ENCODE data around the gene ATP23.
A peak's percentile ranks its signal among the peaks of the same experiment; 100 is the strongest.

Gene ATP23

GRCh38 chr12:57908511-57908910 lies 32.9 kb upstream of the ATP23 start:
- DNase-seq (ENCODE audit: low read depth in 2 of 2) = no peak

- no peak for DNase-seq (ENCODE audit: low read depth in 2 of 2)
These were observed 32.3 kb upstream of the ATP23 start for GRCh38 chr12:57909056-57909455.

GRCh38 chr12:57909611-57910010 lies 31.8 kb upstream of the ATP23 start:
- DNase-seq (ENCODE audit: low read depth in 2 of 2) = no peak

- no peak for DNase-seq (ENCODE audit: low read depth in 2 of 2)
These were observed 23.2 kb upstream of the ATP23 start for GRCh38 chr12:57918147-57918546.

GRCh38 chr12:57927086-57927485 lies 14.3 kb upstream of the ATP23 start:
- no peak for DNase-seq (ENCODE audit: low read depth in 2 of 2)

GRCh38 chr12:57929092-57929830 lies 12.1 kb upstream of the ATP23 start:
- no peak for DNase-seq (ENCODE audit: low read depth in 2 of 2)

DNA sequence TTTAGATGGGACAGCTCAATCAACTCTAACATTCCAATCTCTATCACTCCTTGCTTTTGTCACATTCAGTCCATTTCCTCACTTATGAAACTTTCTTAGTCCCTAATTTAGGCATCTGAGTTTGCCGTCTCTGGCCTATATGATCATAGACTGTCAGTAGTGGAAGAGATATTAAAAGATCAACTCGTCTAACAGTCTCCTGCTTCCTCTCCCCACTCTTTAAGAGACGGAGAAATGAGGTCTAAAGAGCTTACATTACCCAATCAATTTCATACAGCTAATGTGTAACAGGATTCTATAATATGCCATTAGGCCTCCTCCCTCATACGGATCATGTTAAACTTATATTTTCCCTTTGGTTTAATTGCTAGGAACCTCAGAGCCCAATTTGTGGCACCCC lies 6.5 kb upstream of the ATP23 start:
- DNase-seq (ENCODE audit: low read depth in 2 of 2) = no peak

DNA sequence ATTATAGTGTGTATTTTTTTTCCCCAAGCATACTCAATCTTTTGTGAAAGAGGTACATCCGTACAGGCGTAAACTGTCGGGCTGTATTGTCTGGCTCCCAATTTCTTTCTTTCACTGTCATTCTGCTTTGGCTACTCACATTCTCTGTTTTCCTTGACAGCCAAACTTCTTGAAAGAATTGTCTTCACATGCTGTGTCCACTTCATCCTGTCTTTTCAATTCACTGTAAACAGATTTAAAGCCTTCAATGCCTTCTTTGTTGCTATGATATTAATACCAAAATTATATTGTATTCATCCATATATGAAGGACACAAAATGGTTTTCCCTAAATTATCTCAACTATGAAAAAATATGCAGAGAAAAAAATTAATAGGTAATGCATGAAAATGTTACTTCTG lies 6.0 kb upstream of the ATP23 start:
- no peak for DNase-seq (ENCODE audit: low read depth in 2 of 2)

DNA sequence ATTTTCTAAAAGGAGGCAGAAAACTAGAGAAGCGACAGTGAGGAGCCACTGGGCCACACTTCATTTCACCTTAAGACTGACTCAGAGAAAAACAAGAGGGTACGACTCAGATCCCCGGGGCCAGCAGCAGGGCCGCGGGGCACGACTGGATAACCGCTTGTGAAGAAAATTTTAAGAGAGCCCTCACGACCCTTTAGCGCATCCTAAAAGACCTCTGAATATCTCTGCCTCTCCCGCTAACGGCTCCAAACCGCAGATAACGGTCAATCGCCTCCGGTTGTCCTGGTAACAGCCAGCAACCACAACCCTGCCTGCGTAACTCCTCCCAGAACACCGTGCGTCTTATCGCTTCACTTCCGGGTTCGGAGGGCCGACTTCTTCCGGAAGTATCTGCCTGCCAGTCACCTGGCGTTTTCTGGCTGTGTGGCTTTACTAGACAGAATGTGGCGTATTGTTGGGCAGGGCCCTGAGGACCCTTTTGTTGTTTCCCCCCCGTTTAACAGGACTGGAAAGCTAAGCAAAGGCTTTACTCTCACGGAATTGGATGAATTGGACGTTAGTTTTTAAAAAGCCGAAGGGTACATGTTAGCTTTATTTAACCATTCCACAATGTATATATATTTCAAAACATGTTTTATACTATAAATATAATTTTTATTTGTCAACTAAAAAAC lies 5.4 kb upstream of the ATP23 start:
- peak; percentile 77 to 87 for DNase-seq (ENCODE audit: low read depth in 2 of 2)

DNA sequence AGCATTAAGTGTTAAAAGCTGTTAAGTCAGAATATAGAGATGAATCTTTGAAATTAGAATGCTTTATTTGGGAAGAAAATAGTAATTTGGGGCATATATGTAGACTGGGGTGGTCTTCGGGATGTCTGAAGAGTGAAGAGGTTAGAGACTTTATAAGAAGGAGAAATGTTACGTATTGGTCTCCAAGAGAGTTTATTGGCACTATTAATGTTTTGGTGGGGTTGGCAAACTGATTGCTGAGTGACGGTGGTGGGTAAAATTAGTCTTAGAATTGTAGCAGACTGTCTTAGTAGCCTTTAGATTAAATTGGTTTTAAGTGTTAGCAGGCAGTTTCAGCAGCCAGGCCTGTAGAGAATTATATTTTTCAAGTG lies 4.9 kb upstream of the ATP23 start:
- no peak for DNase-seq (ENCODE audit: low read depth in 2 of 2)

DNA sequence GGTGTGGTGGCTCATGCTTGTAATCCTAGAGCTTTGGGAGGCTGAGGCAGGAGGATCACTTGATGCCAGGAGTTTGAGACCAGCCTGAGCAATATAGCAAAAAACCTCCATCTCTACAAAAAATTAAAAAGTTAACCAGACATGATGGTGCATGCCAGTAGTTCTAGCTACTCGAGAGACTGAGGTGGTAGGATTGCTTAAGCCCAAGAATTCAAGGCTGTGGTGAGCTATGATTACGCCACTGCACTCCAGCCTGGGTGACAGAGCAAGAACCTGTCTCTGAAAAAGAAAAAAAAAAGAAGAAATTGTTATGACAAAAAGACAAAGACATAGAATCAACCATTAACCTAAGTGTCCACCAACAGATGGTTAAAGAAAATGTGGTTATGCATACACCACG lies 2.1 kb upstream of the ATP23 start:
- no peak for DNase-seq (ENCODE audit: low read depth in 2 of 2)

DNA sequence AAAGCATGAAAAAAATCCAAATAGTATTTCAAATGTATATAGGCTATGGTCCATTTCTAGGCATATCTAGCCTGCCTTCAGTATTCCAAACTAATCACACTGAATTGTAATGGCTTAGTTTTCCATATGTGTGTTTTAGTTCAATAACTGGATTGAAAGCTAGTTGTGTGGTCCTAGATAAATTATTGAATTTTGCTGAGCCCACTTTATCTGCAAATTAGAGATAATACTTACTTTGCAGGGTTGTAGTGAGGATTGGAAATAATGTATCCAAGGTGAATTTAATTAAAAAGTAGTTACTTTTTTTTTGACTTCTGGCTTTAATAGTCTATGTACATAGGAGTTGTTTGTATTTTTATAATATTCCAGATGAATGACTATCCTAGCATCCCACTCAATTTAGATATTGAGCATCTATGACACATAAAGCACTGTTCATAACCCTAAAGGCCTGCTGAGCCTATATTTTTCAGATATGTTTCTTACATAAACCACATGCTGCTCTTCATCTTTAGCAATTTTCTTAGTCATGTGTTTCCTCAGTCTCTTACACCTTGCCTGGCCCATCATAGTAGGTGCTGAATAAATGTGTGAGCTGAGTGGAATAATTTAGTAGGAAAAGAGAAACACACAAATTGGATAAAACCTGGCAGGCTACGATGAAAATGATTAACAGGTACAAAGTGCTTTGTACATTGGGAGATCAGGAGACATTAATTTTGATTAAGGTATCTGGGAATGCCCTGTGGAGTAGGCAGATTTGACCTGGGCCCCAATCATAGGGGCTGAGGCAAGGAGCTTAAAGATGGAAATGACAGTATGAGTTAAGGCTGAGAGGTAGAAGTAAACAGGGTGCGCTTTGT lies 1.1 kb upstream of the ATP23 start:
- DNase-seq (ENCODE audit: low read depth in 2 of 2) = no peak

- DNase-seq (ENCODE audit: low read depth in 2 of 2) = no peak
These were observed 527 bp upstream of the ATP23 start for GRCh38 chr12:57940915-57941164.

DNA sequence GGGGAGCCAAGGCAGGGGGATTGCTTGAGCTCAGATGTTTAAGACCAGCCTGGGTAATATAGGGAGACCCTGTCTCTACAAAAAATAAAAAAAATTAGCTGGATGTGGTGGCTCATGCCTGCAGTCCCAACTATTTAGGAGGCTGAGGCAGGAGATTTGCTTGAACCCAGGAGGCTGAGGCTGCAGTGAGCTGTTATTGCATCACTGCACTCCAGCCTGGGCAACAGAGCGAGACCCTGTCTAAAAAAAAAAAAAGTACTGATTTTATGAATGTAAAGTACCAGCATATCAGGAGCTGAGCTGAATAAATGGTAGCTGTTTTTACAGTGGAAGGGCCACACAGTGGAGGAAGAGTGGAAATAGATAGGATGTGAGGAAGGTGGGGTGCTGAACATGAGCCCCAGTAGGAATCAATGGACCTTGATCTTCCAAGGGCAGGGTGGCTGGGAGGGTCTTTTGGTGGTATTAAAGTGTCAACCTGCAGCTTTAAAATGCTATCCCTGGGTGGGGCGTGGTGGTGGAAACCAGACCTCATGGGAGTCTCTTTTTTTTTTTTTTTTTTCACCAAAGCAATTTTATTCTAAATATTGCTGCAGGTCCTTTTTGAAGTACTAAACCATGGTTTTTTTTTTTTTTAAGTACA lies 2.2 kb downstream of the ATP23 start:
- DNase-seq (ENCODE audit: low read depth in 2 of 2) = no peak

GRCh38 chr12:57944313-57945023 lies 3.1 kb downstream of the ATP23 start:
- no peak for DNase-seq (ENCODE audit: low read depth in 2 of 2)

DNA sequence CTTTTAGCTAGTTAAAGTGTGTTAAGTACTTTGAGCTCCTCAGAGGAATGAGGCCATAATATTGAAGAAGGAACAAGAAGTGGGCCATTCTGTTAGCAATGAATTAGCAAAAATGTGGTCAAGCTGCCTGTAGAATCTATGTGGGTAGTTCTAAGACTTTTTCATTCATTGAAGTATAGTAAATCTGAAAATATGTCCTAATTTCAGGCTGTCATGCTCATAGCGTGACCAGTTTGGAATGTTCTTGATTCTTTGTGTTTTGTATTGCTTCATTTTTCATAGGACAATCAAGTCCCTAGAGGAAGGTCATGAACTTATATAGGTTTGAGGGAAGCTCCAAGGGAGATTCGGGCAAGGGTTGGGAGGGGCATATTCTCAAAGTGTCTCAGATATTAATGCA lies 11.4 kb downstream of the ATP23 start:
- DNase-seq (ENCODE audit: low read depth in 2 of 2) = no peak

DNA sequence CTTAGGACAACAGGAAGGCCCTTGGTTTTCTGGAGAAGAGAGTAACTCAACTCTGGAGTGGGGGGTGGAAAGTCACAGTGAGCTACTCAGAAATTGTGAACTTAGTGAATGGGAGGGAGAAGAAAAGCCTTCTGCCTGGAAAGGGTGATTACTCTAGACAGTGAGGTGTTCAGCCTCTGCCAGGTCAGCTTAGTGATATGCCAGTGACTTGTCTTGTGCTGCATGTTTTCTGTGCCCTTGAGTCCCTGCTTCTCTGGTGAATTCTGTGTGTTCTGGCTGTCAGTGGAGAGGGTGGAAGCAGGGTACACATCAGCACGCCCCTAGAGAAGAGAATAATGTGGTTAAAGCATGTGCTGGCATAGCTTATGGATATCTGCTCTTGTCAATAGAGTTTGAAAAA lies 13.4 kb downstream of the ATP23 start:
- no peak for DNase-seq (ENCODE audit: low read depth in 2 of 2)

DNA sequence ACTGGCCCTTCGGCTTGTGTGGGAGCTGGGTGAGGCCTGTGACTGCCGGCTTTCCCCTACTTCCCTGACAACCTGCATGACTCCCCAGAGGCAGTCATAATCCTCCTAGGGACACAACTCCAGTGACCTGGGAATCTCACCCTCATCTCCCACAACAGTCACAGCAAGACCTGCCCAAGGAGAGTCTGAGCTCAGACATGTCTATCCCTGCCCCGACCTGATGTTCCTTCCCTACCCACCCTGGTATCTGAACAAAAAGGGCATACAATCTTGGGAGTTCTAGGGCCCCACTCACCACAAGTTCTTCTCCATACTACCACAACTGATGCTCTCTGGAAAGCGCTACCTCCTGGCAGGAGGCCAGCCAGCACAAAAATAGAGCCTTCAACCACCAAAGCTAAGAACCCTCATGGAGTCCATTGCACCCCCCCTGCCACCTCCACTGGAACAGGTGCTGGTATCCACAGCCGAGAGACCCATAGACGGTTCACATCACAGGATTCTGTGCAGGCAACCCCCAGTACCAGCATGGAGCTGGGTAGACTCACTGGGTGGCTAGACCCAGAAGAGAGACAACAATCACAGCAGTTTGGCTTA lies 16.8 kb downstream of the ATP23 start:
- no peak for DNase-seq (ENCODE audit: low read depth in 2 of 2)

- DNase-seq (ENCODE audit: low read depth in 2 of 2) = no peak
These were observed 23.1 kb downstream of the ATP23 start for GRCh38 chr12:57964421-57964820.

DNA sequence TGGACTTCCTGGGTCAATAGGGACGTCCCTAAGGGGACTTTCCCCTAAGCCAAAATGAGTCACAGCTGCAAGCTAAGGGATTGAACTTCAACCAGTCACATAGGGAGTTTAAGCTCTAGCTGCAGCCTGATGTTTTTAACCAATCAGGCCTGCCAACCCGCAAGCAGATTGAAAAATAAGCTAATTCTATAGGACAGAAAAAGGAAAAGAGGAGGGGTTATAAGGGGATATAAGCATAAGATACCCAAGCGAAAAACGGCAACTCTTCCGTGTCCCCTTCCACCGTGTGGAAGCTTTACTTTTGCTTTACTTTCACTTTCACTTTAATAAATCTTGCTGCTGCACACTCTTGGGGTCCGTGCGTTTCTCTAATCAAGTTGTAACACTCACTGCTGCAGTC lies 24.4 kb downstream of the ATP23 start:
- DNase-seq (ENCODE audit: low read depth in 2 of 2) = no peak

DNA sequence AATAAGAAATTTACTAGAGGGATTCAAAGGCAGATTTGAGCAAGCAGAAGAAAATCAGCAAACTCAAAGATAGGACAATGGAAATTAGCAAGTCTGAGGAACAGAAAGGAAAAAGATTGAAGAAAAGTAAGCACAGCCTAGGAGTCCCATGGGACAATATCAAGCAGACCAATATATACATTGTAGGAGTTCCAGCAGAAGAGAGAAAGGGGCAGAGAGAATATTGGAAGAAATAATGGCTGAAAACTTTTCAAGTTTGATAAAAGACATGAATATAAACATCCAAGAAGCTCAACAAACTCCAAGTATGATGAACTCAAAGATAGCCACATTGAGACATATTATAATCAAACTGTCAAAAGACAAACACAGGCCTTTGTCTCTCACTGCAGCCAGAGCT lies 25.2 kb downstream of the ATP23 start:
- DNase-seq (ENCODE audit: low read depth in 2 of 2) = no peak
